HCT116 (cell line): ENCODE data around the gene PLD4. TPM values are rescaled to one million over a fixed set of nuclear protein-coding genes. Genes with fewer than 3 reads are reported as not detected.

Experiments used
- ATAC-seq: fragments of 200-7000 bp; cut with Tn5 transposase; 2 replicates; pipeline ENCODE4 v1.9.1; 2020; ENCODE audit warnings: mild to moderate bottlenecking, moderate library complexity
- Bru-seq: library from RNA; stranded (reverse); fragments of 400-500 nt; gene quantifications from one replicate; lab custom pipeline; 2021; lab: Mats Ljungman, UMichigan
- BruChase-seq, 2 experiments: library from RNA; stranded (reverse); fragments of 400-500 nt; gene quantifications; one replicate each; lab custom pipeline; 2021; lab: Mats Ljungman, UMichigan
- BruUV-seq: library from RNA; stranded (reverse); fragments of 400-500 nt; replicated peaks from 2 replicates; lab custom pipeline; 2021; lab: Mats Ljungman, UMichigan
- CTCF ChIA-PET: fragments of 300-600 bp; sonication (Branson Sonifier 250); formaldehyde crosslinking; loops from one replicate; lab custom pipeline; 2021; ENCODE audit warnings: antibody characterized with exemption; lab: Charles Lee
- POLR2A ChIA-PET: fragments of 300-600, 350-600 bp; sonication (Branson Sonifier 250); formaldehyde crosslinking; loops from one replicate; lab custom pipeline; 2021; ENCODE audit warnings: antibody characterized with exemption; lab: Charles Lee
- RAD21 ChIA-PET, 2 experiments: fragments of 300-600 bp; sonication (Branson Sonifier 250); formaldehyde crosslinking; loops; one replicate each; lab custom pipeline; 2023; ENCODE audit warnings: low total read pairs in 2 of 2; ENCODE audit not compliant: uncharacterized antibody in 2 of 2, unreplicated experiment in 2 of 2, low non-redundant PET in 1 of 2; lab: Charles Lee
- DNase-seq: peaks from one replicate; pipeline ENCODE4 v3.0.0-alpha.2; 2010; ENCODE audit warnings: low read depth, low spot score
- H2AFZ ChIP-seq: fragments of 200-600 bp; shearing (Covaris generic), sonication (generic); 2 replicates; pipeline ENCODE4 v1.6.1; 2017; ENCODE audit warnings: low read depth, mixed run types, mixed read lengths, antibody characterized with exemption, low read length; ENCODE audit not compliant: poor library complexity, severe bottlenecking
- H3K27ac ChIP-seq: 2 replicates; pipeline ENCODE4 v1.5.1; 2012; ENCODE audit warnings: low read depth, low read length
- H3K27me3 ChIP-seq: fragments of 200-600 bp; sonication (generic); 2 replicates; pipeline ENCODE4 v1.6.1; 2016; ENCODE audit warnings: mixed run types, low read length, mixed read lengths; ENCODE audit not compliant: insufficient read depth
- H3K36me3 ChIP-seq, 2 experiments: fragments of 200-500 bp in 1 of 2; fragments of 200-600 bp in 1 of 2; sonication (Bioruptor generic) in 1 of 2; sonication (generic) in 1 of 2; 2 replicates each; pipeline versions ENCODE4 v1.5.1 to v1.6.1; 2014 to 2016; ENCODE audit warnings: low read length in 2 of 2, inconsistent platforms in 1 of 2, mixed read lengths in 1 of 2, mixed run types in 1 of 2; ENCODE audit not compliant: insufficient read depth in 2 of 2, control insufficient read depth in 1 of 2
- H3K4me1 ChIP-seq, 2 experiments: fragments of 200-600 bp in 1 of 2; sonication (generic) in 1 of 2; 2 replicates each; pipeline versions ENCODE4 v1.5.1 to v1.6.1; 2012 to 2017; ENCODE audit warnings: low read length in 2 of 2, inconsistent platforms in 1 of 2, mild to moderate bottlenecking in 1 of 2, mixed read lengths in 1 of 2, mixed run types in 1 of 2, moderate library complexity in 1 of 2; ENCODE audit not compliant: insufficient read depth in 2 of 2, control insufficient read depth in 1 of 2
- H3K4me2 ChIP-seq: fragments of 200-600 bp; sonication (generic); 2 replicates; pipeline ENCODE4 v1.6.1; 2017; ENCODE audit warnings: mixed run types, low read length, mixed read lengths
- H3K4me3 ChIP-seq, 2 experiments: fragments of 200-600 bp in 1 of 2; sonication (generic) in 1 of 2; replicated peaks in 1 of 2; 2 replicates each; pipeline ENCODE4 v1.5.1; 2011 to 2016; ENCODE audit warnings: low read length in 2 of 2, control low read depth in 1 of 2, low read depth in 1 of 2, mild to moderate bottlenecking in 1 of 2, mixed read lengths in 1 of 2, mixed run types in 1 of 2
- H3K79me2 ChIP-seq: fragments of 200-600 bp; sonication (generic); 2 replicates; pipeline ENCODE4 v1.6.1; 2017; ENCODE audit warnings: mild to moderate bottlenecking, mixed run types, low read length, moderate library complexity, mixed read lengths; ENCODE audit not compliant: insufficient read depth
- H3K9ac ChIP-seq: fragments of 200-600 bp; sonication (generic); 2 replicates; pipeline ENCODE4 v1.6.1; 2016; ENCODE audit warnings: low read length, mixed read lengths
- H3K9me2 ChIP-seq: fragments of 200-600 bp; sonication (generic), shearing (Covaris generic); 2 replicates; pipeline ENCODE4 v1.6.1; 2017; ENCODE audit warnings: mixed run types, mild to moderate bottlenecking, moderate library complexity; ENCODE audit not compliant: insufficient read depth
- H3K9me3 ChIP-seq, 2 experiments: fragments of 200-500 bp in 1 of 2; fragments of 200-600 bp in 1 of 2; sonication (Bioruptor generic) in 1 of 2; sonication (generic) in 1 of 2; 2 replicates each; pipeline ENCODE4 v1.6.1; 2014 to 2017; ENCODE audit warnings: low read length in 2 of 2, mixed read lengths in 2 of 2, inconsistent platforms in 1 of 2, low read depth in 1 of 2, mild to moderate bottlenecking in 1 of 2, mixed run types in 1 of 2, moderate library complexity in 1 of 2; ENCODE audit not compliant: control insufficient read depth in 1 of 2, insufficient read depth in 1 of 2
- H4K20me1 ChIP-seq: fragments of 200-600 bp; sonication (generic), shearing (Covaris generic); 2 replicates; pipeline ENCODE4 v1.6.1; 2017; ENCODE audit warnings: mixed run types, mild to moderate bottlenecking, moderate library complexity; ENCODE audit not compliant: insufficient read depth
- EZH2phosphoT487 ChIP-seq: fragments of 200-600 bp; IDR thresholded peaks from 2 replicates; pipeline ENCODE4 v1.6.1; 2018; ENCODE audit warnings: antibody characterized with exemption, borderline replicate concordance
- JUND ChIP-seq: IDR thresholded peaks from 2 replicates; pipeline ENCODE4 v1.6.1; 2012
- SP1 ChIP-seq: IDR thresholded peaks from 2 replicates; pipeline ENCODE4 v1.6.1; 2012; ENCODE audit warnings: low read depth
- intact Hi-C: fragments of 100-400 bp; cut with micrococcal nuclease; formaldehyde crosslinking; loops from 2 replicates; pipeline ENCODE4 v1.10.0; 2022
- long read RNA-seq: library from polyadenylated mRNA; unstranded; transcript quantifications from one replicate; pipeline ENCODE4 v2.0.0, GENCODE V29; 2021; ENCODE audit not compliant: unreplicated experiment
- polyA plus RNA-seq: library from polyadenylated mRNA; unstranded; fragments of >200 nt; gene quantifications from 2 replicates; pipeline ENCODE4 v1.2.1, GENCODE V29; 2012; ENCODE audit warnings: missing spikeins
- total RNA-seq: library from RNA; stranded (reverse); gene quantifications from one replicate; pipeline ENCODE4 v1.2.1, GENCODE V29; 2021; ENCODE audit not compliant: unreplicated experiment
- TF ChIP-seq, protein P1 (sequence below): IDR thresholded peaks from 2 replicates; pipeline ENCODE4 v1.6.1; 2012
- TF ChIP-seq, protein P2 (sequence below): IDR thresholded peaks from 2 replicates; pipeline ENCODE4 v1.6.1; 2012

The PLD4 gene, protein sequence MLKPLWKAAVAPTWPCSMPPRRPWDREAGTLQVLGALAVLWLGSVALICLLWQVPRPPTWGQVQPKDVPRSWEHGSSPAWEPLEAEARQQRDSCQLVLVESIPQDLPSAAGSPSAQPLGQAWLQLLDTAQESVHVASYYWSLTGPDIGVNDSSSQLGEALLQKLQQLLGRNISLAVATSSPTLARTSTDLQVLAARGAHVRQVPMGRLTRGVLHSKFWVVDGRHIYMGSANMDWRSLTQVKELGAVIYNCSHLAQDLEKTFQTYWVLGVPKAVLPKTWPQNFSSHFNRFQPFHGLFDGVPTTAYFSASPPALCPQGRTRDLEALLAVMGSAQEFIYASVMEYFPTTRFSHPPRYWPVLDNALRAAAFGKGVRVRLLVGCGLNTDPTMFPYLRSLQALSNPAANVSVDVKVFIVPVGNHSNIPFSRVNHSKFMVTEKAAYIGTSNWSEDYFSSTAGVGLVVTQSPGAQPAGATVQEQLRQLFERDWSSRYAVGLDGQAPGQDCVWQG
- total RNA-seq (0.12 TPM), Bru-seq, nascent RNA (percentile 15 among the genes with signal in this experiment), BruChase-seq, experiment 1, labeled RNA remaining after a 6-hour chase (percentile 10 among the genes with signal in this experiment), BruChase-seq, experiment 2, labeled RNA remaining after a 2-hour chase (percentile 6 among the genes with signal in this experiment)
- 0.02 and 0.08 TPM in 2 replicates for polyA plus RNA-seq
- long read RNA-seq, result 0 reads

DNA sequence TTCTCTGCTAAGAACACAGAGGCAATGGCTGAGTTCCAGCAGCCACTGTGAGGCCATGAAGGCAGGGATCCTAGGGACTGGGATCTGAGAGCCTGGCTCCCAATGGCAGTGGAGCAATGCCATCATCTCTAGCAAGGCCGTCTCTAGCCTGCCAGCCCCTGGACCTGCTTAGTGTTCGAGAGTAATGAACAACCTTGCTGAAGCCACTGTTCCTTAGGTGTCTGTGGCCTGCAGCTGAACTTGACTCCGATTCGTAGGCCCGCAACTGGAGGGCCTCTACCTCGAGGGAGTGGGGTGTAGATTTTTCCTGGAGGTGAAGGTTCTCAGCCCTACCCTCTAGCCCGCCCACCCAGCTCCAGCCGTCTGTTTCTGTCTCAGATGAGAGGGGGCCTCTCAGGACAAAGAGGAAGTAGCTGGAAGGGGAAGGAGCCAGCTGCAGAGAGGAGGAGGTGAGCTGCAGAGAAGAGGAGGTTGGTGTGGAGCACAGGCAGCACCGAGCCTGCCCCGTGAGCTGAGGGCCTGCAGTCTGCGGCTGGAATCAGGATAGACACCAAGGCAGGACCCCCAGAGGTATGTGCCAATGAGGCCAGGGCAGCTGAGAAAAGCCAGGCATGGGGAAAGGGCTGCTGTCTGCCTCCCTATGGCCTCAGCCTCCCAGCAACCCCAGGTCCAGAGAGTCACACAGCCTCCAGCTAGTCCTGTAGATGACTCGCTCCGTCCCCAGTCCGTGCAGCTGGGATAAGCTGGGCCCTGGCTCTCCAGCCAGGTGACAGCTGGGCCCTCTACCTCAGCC, at the start of gene PLD4:
Gene PLD4 (plus strand): TSS at position 459 of the 793 bp plus-strand sequence. CDS start 2,262 bp downstream, outside the sequence.
- POLR2A ChIA-PET, result no interaction called here
- Histone ChIP-seq H3K9ac (no peak within 1 kb of the TSS), H3K79me2 (no peaks in the 10 kb centered on the region), H3K4me2 (no peak within 1 kb of the TSS), H3K27me3 (no peaks in the 10 kb centered on the region), H3K36me3 (no peaks in the 10 kb centered on the region), H3K27ac (no peak within 1 kb of the TSS), H2AFZ (no peak within 1 kb of the TSS), H4K20me1 (no peaks in the 10 kb centered on the region), H3K9me3 (peaks cover 0 to 8% of the 10 kb centered on the region in 2 experiments; a peak in 1 of 4 replicates), H3K4me3 (no peak within 1 kb of the TSS), H3K4me1 (no peaks in the 10 kb centered on the region), H3K9me2 (no peaks in the 10 kb centered on the region)
- CTCF ChIA-PET, result interaction anchor here (1.0 kb wide), 1 partner anchor 8 kb away, joined by 3 read pairs; no protein-coding TSS in a partner anchor
- intact Hi-C loops, result no loop called here
- RAD21 ChIA-PET, result no interaction called here
- DNase-seq, result no peak
- no TSS peak for BruUV-seq
- ATAC-seq, result no peak
- TF ChIP-seq, protein P1, sequence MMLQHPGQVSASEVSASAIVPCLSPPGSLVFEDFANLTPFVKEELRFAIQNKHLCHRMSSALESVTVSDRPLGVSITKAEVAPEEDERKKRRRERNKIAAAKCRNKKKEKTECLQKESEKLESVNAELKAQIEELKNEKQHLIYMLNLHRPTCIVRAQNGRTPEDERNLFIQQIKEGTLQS, result no peak
- no peak for TF ChIP-seq SP1
- TF ChIP-seq EZH2phosphoT487, result no peak
- TF ChIP-seq JUND, result no peak
- TF ChIP-seq, protein P2, sequence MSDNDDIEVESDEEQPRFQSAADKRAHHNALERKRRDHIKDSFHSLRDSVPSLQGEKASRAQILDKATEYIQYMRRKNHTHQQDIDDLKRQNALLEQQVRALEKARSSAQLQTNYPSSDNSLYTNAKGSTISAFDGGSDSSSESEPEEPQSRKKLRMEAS, result no peak
- TF ChIP-seq, all 23 proteins: peak for 0
